ENCODE measurements around the gene WASHC4. TPM values are rescaled to one million over a fixed set of nuclear protein-coding genes. Genes with fewer than 3 reads are reported as not detected.

The WASHC4 gene
- total RNA-seq, 2 experiments from 2014 or later = 48.4 to 50.1 TPM

DNA sequence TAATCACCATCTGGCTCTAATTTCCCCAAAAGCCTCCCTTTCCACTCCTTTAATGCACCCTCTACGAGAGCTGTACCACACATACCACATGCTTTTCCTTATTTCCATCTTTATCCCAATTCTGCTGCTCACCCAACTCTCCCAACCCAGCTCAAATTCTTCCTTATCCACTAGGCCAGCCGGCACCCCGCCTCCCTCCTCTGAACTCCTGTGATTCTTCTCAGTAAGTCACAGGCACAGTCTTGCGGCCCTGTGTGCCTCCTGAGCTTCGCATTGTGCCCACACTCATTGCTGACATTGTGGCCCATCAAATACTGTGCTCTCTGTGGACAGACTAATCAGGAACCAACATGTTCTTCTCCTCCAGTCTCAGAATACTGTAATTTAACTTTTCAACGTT, 83.0 kb downstream of the WASHC4 start:
- Mint-ChIP-seq H3K9me3 (no peaks in the 10 kb centered on the region), H3K36me3 (ENCODE audit: low read depth) (peaks cover 69% of the 10 kb centered on the region), H3K27ac (no peak overlapping the region), H3K4me1 (no peaks in the 10 kb centered on the region), H3K4me3 (no peak overlapping the region), H3K27me3 (no peaks in the 10 kb centered on the region)
- CTCF ChIA-PET = no interaction called here
- POLR2A ChIA-PET = no interaction called here
- no peak for DNase-seq

DNA sequence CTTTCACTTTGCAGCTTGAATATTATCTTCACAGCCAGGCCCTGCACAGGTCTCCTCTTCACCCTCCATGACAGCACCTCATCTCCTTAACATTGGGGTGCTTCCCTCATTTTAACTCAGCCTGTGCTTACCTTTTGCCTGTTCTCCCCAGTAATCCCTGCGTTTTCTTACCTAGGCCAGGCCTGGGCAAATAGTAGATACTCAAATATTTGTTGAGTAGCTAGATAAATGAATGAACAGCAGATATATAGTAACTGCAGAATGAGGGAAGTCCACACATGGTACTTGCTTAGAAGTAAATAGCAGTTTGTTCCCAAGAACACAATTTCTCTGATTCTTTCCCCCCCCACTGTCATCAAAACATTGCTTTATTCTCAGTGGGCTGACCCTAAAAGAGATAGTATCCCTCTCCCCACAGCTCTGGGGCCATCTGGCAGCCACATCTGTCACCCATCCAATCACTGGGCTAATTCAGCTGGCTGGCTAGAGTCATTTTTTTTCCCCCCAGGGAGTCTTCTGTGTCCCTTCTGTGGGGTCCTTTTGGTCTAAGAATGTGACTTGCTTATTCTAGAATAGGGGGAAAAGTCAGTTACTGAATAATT, 85.2 kb downstream of the WASHC4 start:
- H3K4me1 Mint-ChIP-seq = no peaks in the 10 kb centered on the region
- no peak overlapping the region for H3K27ac Mint-ChIP-seq
- POLR2A ChIA-PET = interaction anchor here (0.8 to 1.7 kb wide), 2 partner anchors 12 to 85 kb away, joined by 3 to 4 read pairs; partner anchors contain the start of gene WASHC4
- no peaks in the 10 kb centered on the region for H3K9me3 Mint-ChIP-seq
- CTCF ChIA-PET = no interaction called here
- peaks cover 74% of the 10 kb centered on the region for H3K36me3 Mint-ChIP-seq (ENCODE audit: low read depth)
- H3K27me3 Mint-ChIP-seq = no peaks in the 10 kb centered on the region
- no peak for DNase-seq
- no peak overlapping the region for H3K4me3 Mint-ChIP-seq

DNA sequence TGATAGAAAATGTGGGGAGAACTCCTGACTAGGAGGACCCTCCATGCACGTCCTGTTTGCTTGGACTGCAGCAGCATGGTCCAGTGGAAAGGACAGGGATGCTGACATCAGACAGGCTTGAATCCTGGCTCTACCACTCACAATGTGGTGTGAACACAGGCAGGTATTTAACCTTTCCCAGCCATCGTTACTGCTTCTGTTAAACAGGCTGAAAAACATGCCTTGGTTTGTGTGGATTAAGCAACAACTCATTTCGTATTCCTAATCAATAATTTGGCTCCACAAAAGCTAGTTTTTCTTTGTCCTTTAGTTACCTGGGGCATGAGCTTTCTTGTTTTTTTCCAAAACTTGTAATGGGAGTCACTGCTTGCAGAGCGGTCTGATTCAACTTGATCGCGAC, 87.4 kb downstream of the WASHC4 start:
- DNase-seq = no peak
- H3K4me3 Mint-ChIP-seq = no peak overlapping the region
- POLR2A ChIA-PET = no interaction called here
- H3K27me3 Mint-ChIP-seq = no peaks in the 10 kb centered on the region
- H3K27ac Mint-ChIP-seq = no peak overlapping the region
- no peaks in the 10 kb centered on the region for H3K4me1 Mint-ChIP-seq
- H3K9me3 Mint-ChIP-seq = no peaks in the 10 kb centered on the region
- CTCF ChIA-PET = no interaction called here
- H3K36me3 Mint-ChIP-seq (ENCODE audit: low read depth) = peaks cover 58% of the 10 kb centered on the region

DNA sequence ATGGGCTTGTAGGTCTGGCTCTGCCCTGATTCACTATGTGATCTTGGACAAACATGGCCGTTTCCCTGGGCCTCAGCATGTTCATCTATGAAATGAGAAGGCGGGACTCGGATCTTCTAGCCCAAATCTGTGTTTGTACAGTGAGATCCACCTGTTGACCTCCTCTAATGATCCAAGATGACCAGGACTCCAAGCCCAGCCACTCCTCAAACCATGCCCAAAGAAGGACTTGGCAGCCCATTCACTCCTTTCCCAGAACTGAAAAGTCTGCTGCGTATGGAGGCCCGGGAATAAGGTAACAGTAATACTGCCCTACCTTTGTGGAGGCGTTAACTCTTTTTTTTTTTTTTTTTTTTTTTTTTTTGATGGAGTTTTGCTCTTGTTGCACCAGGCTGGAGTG, 88.6 kb downstream of the WASHC4 start:
- H3K27me3 Mint-ChIP-seq = no peaks in the 10 kb centered on the region
- ChIA-PET POLR2A (no interaction called here), CTCF (no interaction called here)
- DNase-seq = no peak
- no peaks in the 10 kb centered on the region for H3K9me3 Mint-ChIP-seq
- no peaks in the 10 kb centered on the region for H3K4me1 Mint-ChIP-seq
- peaks cover 47% of the 10 kb centered on the region for H3K36me3 Mint-ChIP-seq (ENCODE audit: low read depth)
- no peak overlapping the region for H3K4me3 Mint-ChIP-seq
- H3K27ac Mint-ChIP-seq = no peak overlapping the region

DNA sequence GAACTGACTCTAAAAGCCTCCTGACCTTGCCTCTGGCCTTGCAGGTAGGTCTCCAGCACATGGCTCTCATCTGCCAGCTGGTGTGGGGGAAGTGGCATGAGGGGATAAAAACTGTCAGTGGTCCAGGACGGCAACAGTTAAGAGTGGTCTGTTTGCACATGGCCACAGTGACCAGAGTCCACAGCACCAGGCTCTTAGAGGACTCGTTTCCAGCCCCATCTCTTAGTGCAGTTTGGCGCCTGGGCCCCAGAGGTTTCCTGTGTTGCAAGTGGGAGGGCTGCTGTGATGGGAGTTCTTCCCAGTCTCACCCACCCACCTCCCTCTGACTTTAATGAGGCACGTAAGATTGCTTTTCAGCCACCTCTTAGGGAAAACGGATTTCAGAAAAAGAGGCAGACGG, 91.4 kb downstream of the WASHC4 start:
- Mint-ChIP-seq H3K9me3 (no peaks in the 10 kb centered on the region), H3K36me3 (ENCODE audit: low read depth) (peaks cover 24% of the 10 kb centered on the region), H3K4me1 (no peaks in the 10 kb centered on the region), H3K4me3 (no peak overlapping the region), H3K27me3 (no peaks in the 10 kb centered on the region), H3K27ac (no peak overlapping the region)
- DNase-seq = no peak
- CTCF ChIA-PET = no interaction called here
- POLR2A ChIA-PET = no interaction called here

DNA sequence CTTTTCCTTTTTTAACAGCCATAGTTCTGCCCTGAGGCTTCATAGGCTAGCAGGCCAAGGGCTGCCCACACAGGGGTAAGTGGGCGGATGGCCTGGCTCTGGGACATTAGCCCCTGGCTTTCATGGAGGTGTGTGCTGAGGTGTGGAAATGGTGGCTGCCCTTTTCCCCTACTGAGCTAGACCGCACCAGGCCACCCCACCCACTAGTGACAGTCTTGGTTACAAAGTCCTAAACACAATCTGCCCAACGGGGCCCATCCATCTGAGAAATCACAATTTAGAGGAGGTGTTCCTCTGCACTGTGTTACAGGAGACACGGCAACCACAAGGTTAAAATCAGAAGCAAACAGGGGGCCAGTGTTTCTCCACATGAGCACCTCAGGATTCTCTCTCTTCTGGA, 92.9 kb downstream of the WASHC4 start:
- DNase-seq = no peak
- Mint-ChIP-seq H3K36me3 (ENCODE audit: low read depth) (peaks cover 24% of the 10 kb centered on the region), H3K4me1 (peaks cover 2% of the 10 kb centered on the region), H3K4me3 (no peak overlapping the region), H3K27me3 (no peaks in the 10 kb centered on the region), H3K9me3 (no peaks in the 10 kb centered on the region), H3K27ac (no peak overlapping the region)
- ChIA-PET CTCF (no interaction called here), POLR2A (interaction anchor here (1.0 kb wide), 1 partner anchor 20 kb away, joined by 3 read pairs; no protein-coding TSS in a partner anchor)

DNA sequence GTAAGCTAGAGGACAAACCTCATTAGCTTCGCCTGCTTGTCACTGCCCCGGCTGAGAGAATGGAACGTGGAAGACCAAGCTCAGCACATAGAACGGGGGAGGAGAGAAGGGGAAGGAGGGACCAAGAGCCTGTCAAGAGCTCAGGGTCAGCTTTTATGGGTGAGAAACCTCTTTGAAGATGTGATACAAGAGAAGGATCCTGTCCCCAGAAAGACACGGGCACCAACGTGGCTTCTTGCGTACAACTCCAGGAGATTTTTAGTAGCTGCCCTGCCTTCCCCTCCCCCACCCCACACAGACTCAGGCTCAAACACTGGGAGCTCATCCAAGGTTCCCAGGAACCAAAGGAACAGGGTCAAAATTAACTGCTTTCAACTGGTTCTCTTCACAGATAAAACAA, 93.8 kb downstream of the WASHC4 start:
- no peak overlapping the region for H3K4me3 Mint-ChIP-seq
- H3K9me3 Mint-ChIP-seq = no peaks in the 10 kb centered on the region
- H3K4me1 Mint-ChIP-seq = peaks cover 2% of the 10 kb centered on the region
- ChIA-PET POLR2A (interaction anchor here (1.0 kb wide), 1 partner anchor 19 kb away, joined by 3 read pairs; no protein-coding TSS in a partner anchor), CTCF (interaction anchor here (1.2 kb wide), 1 partner anchor 14 kb away, joined by 3 read pairs; no protein-coding TSS in a partner anchor)
- peaks cover 22% of the 10 kb centered on the region for H3K36me3 Mint-ChIP-seq (ENCODE audit: low read depth)
- H3K27ac Mint-ChIP-seq = no peak overlapping the region
- DNase-seq = no peak
- no peaks in the 10 kb centered on the region for H3K27me3 Mint-ChIP-seq

DNA sequence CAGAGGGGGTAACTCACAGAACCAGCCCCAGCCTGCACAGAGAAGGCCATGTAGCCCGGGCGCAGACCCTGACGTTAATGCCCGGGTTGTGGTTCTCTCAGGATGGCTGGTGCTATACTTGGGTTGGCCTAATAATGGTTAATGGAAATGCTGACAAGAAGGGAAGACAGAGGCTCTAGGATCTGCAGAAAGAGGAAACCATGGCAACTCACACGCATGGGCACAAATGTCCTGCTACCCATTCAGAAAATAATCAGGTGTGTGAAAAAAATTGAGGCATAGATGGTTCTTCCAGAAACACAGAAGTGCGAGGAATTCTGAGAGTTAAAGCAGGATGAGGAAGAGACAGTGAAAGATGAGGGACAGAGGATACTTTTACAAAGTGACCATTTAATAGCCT, 94.7 kb downstream of the WASHC4 start:
- H3K4me3 Mint-ChIP-seq = no peak overlapping the region
- CTCF ChIA-PET = no interaction called here
- peaks cover 27% of the 10 kb centered on the region for H3K36me3 Mint-ChIP-seq (ENCODE audit: low read depth)
- no peaks in the 10 kb centered on the region for H3K9me3 Mint-ChIP-seq
- H3K27ac Mint-ChIP-seq = no peak overlapping the region
- POLR2A ChIA-PET = no interaction called here
- DNase-seq = no peak
- no peaks in the 10 kb centered on the region for H3K27me3 Mint-ChIP-seq
- H3K4me1 Mint-ChIP-seq = peaks cover 2% of the 10 kb centered on the region

DNA sequence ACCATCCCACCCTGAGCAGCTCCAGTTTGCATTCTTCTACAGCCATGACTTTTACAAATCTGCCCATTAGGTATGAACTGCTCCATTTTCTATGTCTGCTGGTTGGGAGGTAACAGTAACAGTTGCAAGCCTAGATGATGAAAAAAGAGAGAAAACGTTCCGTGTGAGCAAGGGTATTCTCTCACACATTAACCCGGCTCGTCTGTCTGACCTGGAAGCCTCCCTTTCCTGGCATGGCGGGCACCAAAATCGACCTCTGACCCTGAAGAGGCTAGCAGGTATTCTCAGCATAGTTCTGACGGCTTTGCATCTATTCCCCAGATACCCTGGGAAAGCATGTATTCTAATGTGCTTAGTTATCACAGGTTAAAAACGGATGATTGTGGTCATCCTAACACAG, 96.6 kb downstream of the WASHC4 start:
- H3K4me3 Mint-ChIP-seq = no peak overlapping the region
- ChIA-PET POLR2A (no interaction called here), CTCF (no interaction called here)
- H3K4me1 Mint-ChIP-seq = peaks cover 2% of the 10 kb centered on the region
- peaks cover 29% of the 10 kb centered on the region for H3K36me3 Mint-ChIP-seq (ENCODE audit: low read depth)
- H3K27ac Mint-ChIP-seq = no peak overlapping the region
- DNase-seq = no peak
- H3K9me3 Mint-ChIP-seq = no peaks in the 10 kb centered on the region
- no peaks in the 10 kb centered on the region for H3K27me3 Mint-ChIP-seq

DNA sequence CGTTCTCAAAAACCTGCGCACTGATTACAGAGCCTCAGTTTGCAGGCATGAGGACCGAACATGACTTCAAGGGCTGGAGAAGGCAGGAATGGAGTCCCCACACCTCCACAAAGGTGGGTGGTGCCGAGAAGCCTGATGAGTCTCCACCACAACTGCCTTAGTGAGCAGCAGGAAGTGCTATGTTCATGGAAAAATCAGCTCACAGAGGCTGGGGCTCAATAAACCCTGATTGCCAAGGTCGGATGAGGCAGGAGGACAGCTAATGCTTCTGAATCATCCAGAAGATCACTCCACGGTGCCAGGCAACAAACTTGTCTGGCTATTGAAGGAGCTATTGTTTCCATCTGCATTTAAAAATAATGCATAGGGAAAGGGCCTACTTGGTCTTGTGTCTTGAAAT, 97.4 kb downstream of the WASHC4 start:
- no peak overlapping the region for H3K27ac Mint-ChIP-seq
- no peak for DNase-seq
- peaks cover 2% of the 10 kb centered on the region for H3K4me1 Mint-ChIP-seq
- CTCF ChIA-PET = no interaction called here
- peaks cover 29% of the 10 kb centered on the region for H3K36me3 Mint-ChIP-seq (ENCODE audit: low read depth)
- no peak overlapping the region for H3K4me3 Mint-ChIP-seq
- no peaks in the 10 kb centered on the region for H3K9me3 Mint-ChIP-seq
- POLR2A ChIA-PET = interaction anchor here (1.1 kb wide), 1 partner anchor 13 kb away, joined by 4 read pairs; no protein-coding TSS in a partner anchor
- H3K27me3 Mint-ChIP-seq = no peaks in the 10 kb centered on the region

DNA sequence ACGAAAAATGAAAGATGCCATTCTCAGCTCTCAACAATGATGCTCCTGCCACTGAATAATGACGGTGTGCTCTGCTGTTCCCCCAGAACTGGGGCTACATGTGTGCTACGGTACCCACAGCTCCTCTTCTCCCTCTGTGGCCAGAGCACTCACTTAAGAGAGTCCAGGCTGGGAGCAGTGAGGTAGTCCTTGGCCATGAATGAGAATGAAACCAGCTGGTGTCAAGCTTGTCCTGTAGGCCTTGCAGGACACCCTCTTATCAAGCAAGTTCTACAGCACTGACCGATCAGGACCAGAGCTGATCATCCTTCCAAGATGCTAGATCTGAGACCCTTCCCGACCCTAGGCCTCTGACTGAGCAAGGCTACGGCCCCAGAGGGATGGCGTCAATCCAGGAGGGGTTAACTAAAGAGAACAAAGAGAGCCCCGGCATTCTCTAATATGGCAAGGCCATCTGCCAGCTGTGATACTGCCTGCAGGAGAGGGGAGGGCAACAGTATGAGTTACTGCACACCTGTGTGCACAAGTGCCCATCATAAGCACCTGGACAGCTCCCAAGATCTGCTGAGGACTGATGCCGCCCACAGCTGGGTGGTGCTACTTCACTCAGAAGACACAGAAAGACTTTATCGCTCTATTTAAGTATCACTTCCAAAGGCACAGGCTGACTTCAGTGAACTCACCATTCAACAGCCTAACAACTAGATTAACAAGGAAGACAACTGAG, 98.0 kb downstream of the WASHC4 start:
- H3K36me3 Mint-ChIP-seq (ENCODE audit: low read depth) = peaks cover 29% of the 10 kb centered on the region
- DNase-seq = no peak
- POLR2A ChIA-PET = interaction anchor here (1.1 kb wide), 1 partner anchor 14 kb away, joined by 4 read pairs; no protein-coding TSS in a partner anchor
- H3K4me3 Mint-ChIP-seq = no peak overlapping the region
- no peak overlapping the region for H3K27ac Mint-ChIP-seq
- H3K4me1 Mint-ChIP-seq = peaks cover 2% of the 10 kb centered on the region
- no peaks in the 10 kb centered on the region for H3K27me3 Mint-ChIP-seq
- CTCF ChIA-PET = no interaction called here
- H3K9me3 Mint-ChIP-seq = no peaks in the 10 kb centered on the region

DNA sequence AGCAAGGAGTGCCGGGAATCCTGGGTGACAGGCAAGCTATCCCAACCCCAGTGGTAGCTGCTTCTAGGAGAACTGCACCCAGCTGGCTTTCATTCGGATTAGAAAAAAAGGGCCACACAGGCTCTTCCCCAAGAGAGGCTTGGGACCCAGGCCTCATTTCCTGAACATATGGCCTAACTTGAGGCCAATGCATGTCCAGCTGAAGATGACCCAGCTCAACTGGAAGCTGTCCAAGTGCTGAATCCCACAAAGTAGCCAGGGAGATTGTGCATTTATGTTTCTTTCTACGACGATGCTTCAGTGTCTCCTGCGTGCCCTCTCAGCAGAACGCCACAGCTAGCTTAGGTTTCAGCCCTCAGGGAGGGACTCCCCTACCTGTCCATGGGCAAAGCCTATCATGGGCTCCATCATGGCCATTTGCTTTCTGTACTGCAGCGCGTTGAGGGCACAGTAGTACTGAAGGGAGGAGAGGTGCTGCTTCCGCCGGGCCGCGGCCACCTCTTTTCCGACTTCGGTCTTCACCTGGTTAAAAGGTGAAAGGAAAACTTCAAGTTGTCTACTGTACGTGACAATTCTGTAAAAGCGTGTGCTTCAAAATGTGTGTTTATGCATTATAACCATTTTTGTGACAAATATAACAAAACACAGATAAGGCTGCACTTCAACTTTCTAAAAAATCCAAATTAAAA, 99.3 kb downstream of the WASHC4 start:
- Mint-ChIP-seq H3K9me3 (no peaks in the 10 kb centered on the region), H3K27me3 (no peaks in the 10 kb centered on the region), H3K4me1 (peaks cover 2% of the 10 kb centered on the region), H3K4me3 (no peak overlapping the region), H3K27ac (no peak overlapping the region), H3K36me3 (ENCODE audit: low read depth) (peaks cover 29% of the 10 kb centered on the region)
- ChIA-PET CTCF (no interaction called here), POLR2A (no interaction called here)
- DNase-seq = no peak

DNA sequence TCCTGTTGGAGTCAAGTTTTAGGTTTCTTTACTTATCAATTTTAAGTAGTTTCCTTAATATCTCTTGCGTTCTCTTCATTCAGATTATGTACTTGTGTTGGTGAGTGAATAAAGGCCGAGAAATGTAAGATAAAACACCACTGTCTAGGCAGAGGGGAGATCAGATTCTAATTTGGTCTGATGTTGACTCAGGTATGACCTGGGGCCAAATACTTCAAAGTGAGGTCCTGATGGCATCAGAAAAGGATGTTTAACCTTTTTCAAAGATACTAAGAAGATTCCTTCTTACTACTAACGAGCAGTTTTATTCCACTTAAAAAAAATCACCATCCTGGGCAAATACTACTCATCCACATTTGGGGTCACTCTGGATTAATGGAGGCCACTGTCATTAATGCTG, 101.6 kb downstream of the WASHC4 start:
- H3K9me3 Mint-ChIP-seq = no peaks in the 10 kb centered on the region
- H3K4me3 Mint-ChIP-seq = no peak overlapping the region
- CTCF ChIA-PET = interaction anchor here (0.5 kb wide), 1 partner anchor 736 kb away, joined by 3 read pairs; no protein-coding TSS in a partner anchor
- no peaks in the 10 kb centered on the region for H3K27me3 Mint-ChIP-seq
- H3K27ac Mint-ChIP-seq = no peak overlapping the region
- H3K4me1 Mint-ChIP-seq = peaks cover 2% of the 10 kb centered on the region
- DNase-seq = no peak
- POLR2A ChIA-PET = no interaction called here
- peaks cover 27% of the 10 kb centered on the region for H3K36me3 Mint-ChIP-seq (ENCODE audit: low read depth)
